HEK293 (cell line): ENCODE measurements around the gene SLC39A11.

ENCODE experiments used
- CTCF ChIA-PET: fragments of 350-600 bp; formaldehyde crosslinking; extraction: SDS; loops from one replicate; lab custom pipeline; 2021; ENCODE audit warnings: antibody characterized with exemption; lab: Yijun Ruan, JAX
- POLR2A ChIA-PET: fragments of 300-600 bp; formaldehyde crosslinking; extraction: SDS; loops from one replicate; lab custom pipeline; 2020; ENCODE audit warnings: antibody characterized with exemption, inconsistent platforms; lab: Yijun Ruan, JAX
- H3K27ac ChIP-seq: fragments of 200-500 bp; sonication (Bioruptor generic); 2 replicates; pipeline ENCODE4 v1.5.1; 2014; ENCODE audit warnings: low read depth, low read length, control low read depth, inconsistent platforms; ENCODE audit errors: extremely low read depth
- H3K36me3 ChIP-seq, 2 experiments: fragments of 200-500 bp in 1 of 2; sonication (Bioruptor generic) in 1 of 2; 1 replicate in 1 of 2; 2 replicates in 1 of 2; pipeline ENCODE4 v1.5.1; 2014 to 2017; ENCODE audit warnings: inconsistent platforms in 2 of 2, low read length in 2 of 2; ENCODE audit not compliant: control insufficient read depth in 2 of 2, insufficient read depth in 1 of 2
- H3K4me1 ChIP-seq: fragments of 200-500 bp; sonication (Bioruptor generic); 2 replicates; pipeline ENCODE4 v1.5.1; 2014; ENCODE audit warnings: mild to moderate bottlenecking, low read length, inconsistent platforms; ENCODE audit not compliant: control insufficient read depth, insufficient read depth
- H3K4me3 ChIP-seq: 2 replicates; pipeline ENCODE4 v1.5.1; 2011; ENCODE audit warnings: low read depth, mild to moderate bottlenecking, control low read depth, low read length, moderate library complexity
- H3K9me3 ChIP-seq: fragments of 200-500 bp; sonication (Bioruptor generic); 2 replicates; pipeline ENCODE4 v1.5.1; 2014; ENCODE audit warnings: low read depth, low read length, inconsistent platforms; ENCODE audit not compliant: control insufficient read depth, insufficient read depth
- ELK4 ChIP-seq: IDR thresholded peaks from 2 replicates; pipeline ENCODE4 v1.6.1; 2011; ENCODE audit warnings: mild to moderate bottlenecking, low read depth, low read length, borderline replicate concordance
- KLF10 ChIP-seq: fragments of 450-650 bp; IDR thresholded peaks from 2 replicates; pipeline ENCODE4 v1.5.1; 2018; ENCODE audit warnings: missing biosample characterization, mild to moderate bottlenecking, missing genetic modification characterization
- KLF16 ChIP-seq: fragments of 450-650 bp; formaldehyde crosslinking; IDR thresholded peaks from 2 replicates; pipeline ENCODE4 v1.5.1; 2017; ENCODE audit warnings: missing biosample characterization, missing genetic modification characterization
- KLF8 ChIP-seq: fragments of 450-650 bp; formaldehyde crosslinking; IDR thresholded peaks from 2 replicates; pipeline ENCODE4 v1.5.1; 2016; ENCODE audit warnings: missing biosample characterization, missing genetic modification characterization
- KLF9 ChIP-seq: fragments of 450-650 bp; formaldehyde crosslinking; IDR thresholded peaks from 2 replicates; pipeline ENCODE4 v1.5.1; 2016; ENCODE audit warnings: missing biosample characterization, missing genetic modification characterization, low read depth
- PRDM2 ChIP-seq: fragments of 450-650 bp; formaldehyde crosslinking; IDR thresholded peaks from 2 replicates; pipeline ENCODE4 v1.5.1; 2016; ENCODE audit warnings: missing biosample characterization, missing genetic modification characterization, borderline replicate concordance
- RBAK ChIP-seq: fragments of 450-650 bp; formaldehyde crosslinking; IDR thresholded peaks from 2 replicates; pipeline ENCODE4 v1.5.1; 2016; ENCODE audit warnings: missing biosample characterization, missing genetic modification characterization
- ZBTB8A ChIP-seq: fragments of 450-650 bp; formaldehyde crosslinking; IDR thresholded peaks from 2 replicates; pipeline ENCODE4 v1.5.1; 2016; ENCODE audit warnings: missing biosample characterization, missing genetic modification characterization
- ZFP69B ChIP-seq: fragments of 450-650 bp; formaldehyde crosslinking; IDR thresholded peaks from 2 replicates; pipeline ENCODE4 v1.5.1; 2016; ENCODE audit warnings: missing biosample characterization, missing genetic modification characterization
- ZNF10 ChIP-seq: fragments of 450-650 bp; formaldehyde crosslinking; IDR thresholded peaks from 2 replicates; pipeline ENCODE4 v1.5.1; 2017; ENCODE audit warnings: missing biosample characterization, missing genetic modification characterization
- ZNF132 ChIP-seq: fragments of 450-650 bp; formaldehyde crosslinking; IDR thresholded peaks from 2 replicates; pipeline ENCODE4 v1.5.1; 2017; ENCODE audit warnings: missing biosample characterization, missing genetic modification characterization, borderline replicate concordance
- ZNF138 ChIP-seq: fragments of 450-650 bp; formaldehyde crosslinking; IDR thresholded peaks from 2 replicates; pipeline ENCODE4 v1.5.1; 2016; ENCODE audit warnings: missing biosample characterization, missing genetic modification characterization, borderline replicate concordance
- ZNF426 ChIP-seq: fragments of 450-650 bp; formaldehyde crosslinking; IDR thresholded peaks from 2 replicates; pipeline ENCODE4 v1.5.1; 2017; ENCODE audit warnings: missing biosample characterization, missing genetic modification characterization, mild to moderate bottlenecking, inconsistent platforms, moderate library complexity
- ZNF48 ChIP-seq: fragments of 450-650 bp; formaldehyde crosslinking; IDR thresholded peaks from 2 replicates; pipeline ENCODE4 v1.5.1; 2016; ENCODE audit warnings: missing biosample characterization, missing genetic modification characterization
- ZNF529 ChIP-seq: fragments of 450-650 bp; formaldehyde crosslinking; IDR thresholded peaks from 2 replicates; pipeline ENCODE4 v1.5.1; 2017; ENCODE audit warnings: missing genetic modification characterization, missing biosample characterization; ENCODE audit not compliant: insufficient replicate concordance
- ZNF530 ChIP-seq: fragments of 450-650 bp; formaldehyde crosslinking; IDR thresholded peaks from 2 replicates; pipeline ENCODE4 v1.5.1; 2016; ENCODE audit warnings: low read depth, missing biosample characterization, missing genetic modification characterization
- ZNF785 ChIP-seq: fragments of 450-650 bp; formaldehyde crosslinking; IDR thresholded peaks from 2 replicates; pipeline ENCODE4 v1.5.1; 2016; ENCODE audit warnings: missing biosample characterization, missing genetic modification characterization
- TF ChIP-seq, protein P1 (sequence below): fragments of 450-650 bp; formaldehyde crosslinking; IDR thresholded peaks from 2 replicates; pipeline ENCODE4 v1.5.0; 2017; ENCODE audit warnings: missing biosample characterization, missing genetic modification characterization, borderline replicate concordance
- TF ChIP-seq, protein P2 (sequence below): fragments of 450-650 bp; formaldehyde crosslinking; IDR thresholded peaks from 2 replicates; pipeline ENCODE4 v1.5.1; 2016; ENCODE audit warnings: missing biosample characterization, missing genetic modification characterization

SLC39A11 gene

DNA sequence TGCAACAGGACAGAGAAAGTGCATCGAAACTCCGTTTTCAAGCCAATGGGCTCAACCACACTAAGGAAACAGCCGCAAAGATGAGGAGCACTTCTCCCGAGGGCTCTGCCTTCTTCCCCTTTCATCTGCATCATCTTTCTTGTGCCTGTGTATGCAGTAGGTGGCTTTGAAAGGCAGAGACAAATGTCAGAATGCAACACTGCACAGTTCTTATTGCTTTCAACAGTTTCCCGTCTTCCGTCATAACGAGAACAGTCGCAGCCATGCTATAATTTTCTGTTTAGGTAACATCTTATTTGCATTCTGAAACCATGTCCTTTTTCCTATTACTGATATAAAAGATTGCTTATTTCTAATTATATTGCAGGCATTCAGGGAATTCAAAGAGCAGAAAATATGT, 205.2 kb downstream of the SLC39A11 start (continued):
- TF ChIP-seq, protein P1, sequence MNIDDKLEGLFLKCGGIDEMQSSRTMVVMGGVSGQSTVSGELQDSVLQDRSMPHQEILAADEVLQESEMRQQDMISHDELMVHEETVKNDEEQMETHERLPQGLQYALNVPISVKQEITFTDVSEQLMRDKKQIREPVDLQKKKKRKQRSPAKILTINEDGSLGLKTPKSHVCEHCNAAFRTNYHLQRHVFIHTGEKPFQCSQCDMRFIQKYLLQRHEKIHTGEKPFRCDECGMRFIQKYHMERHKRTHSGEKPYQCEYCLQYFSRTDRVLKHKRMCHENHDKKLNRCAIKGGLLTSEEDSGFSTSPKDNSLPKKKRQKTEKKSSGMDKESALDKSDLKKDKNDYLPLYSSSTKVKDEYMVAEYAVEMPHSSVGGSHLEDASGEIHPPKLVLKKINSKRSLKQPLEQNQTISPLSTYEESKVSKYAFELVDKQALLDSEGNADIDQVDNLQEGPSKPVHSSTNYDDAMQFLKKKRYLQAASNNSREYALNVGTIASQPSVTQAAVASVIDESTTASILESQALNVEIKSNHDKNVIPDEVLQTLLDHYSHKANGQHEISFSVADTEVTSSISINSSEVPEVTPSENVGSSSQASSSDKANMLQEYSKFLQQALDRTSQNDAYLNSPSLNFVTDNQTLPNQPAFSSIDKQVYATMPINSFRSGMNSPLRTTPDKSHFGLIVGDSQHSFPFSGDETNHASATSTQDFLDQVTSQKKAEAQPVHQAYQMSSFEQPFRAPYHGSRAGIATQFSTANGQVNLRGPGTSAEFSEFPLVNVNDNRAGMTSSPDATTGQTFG (tag by site-specific recombination), result no peak
- TF ChIP-seq PRDM2 (tag by site-specific recombination) (no peak), KLF10 (no peak), ZNF530 (no peak)
- TF ChIP-seq, all 188 proteins: peak for 0

DNA sequence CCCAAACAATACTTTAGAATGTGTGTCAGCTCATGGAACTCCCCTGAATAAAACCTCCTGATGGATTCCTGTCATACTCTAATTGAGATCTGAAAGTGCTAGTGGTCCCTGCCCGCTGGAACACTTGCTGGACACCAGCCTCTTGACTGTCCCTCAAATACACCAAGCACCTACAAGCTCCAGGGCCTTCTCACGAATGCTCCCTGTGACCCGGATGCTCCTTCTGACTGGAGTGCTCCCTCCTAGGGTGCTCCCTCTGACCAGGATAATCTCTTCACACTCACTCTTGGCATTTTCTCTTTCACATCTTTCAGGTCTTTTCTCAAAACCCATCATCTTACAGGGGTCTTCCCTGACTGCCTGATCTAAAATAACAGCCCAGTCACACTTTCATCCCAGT, 205.9 kb downstream of the SLC39A11 start:
- no peaks in the 10 kb centered on the region for H3K4me1 ChIP-seq
- H3K36me3 ChIP-seq, result no peaks in the 10 kb centered on the region
- H3K27ac ChIP-seq, result no peak overlapping the region
- CTCF ChIA-PET, result no interaction called here
- POLR2A ChIA-PET, result no interaction called here
- no peak overlapping the region for H3K4me3 ChIP-seq
- no peaks in the 10 kb centered on the region for H3K9me3 ChIP-seq
- TF ChIP-seq ELK4 (no peak), ZNF529 (tag by site-specific recombination) (no peak), ZNF48 (no peak), KLF16 (no peak)

- Histone ChIP-seq H3K4me1 (no peaks in the 10 kb centered on the region), H3K36me3 (no peaks in the 10 kb centered on the region), H3K9me3 (no peaks in the 10 kb centered on the region), H3K4me3 (no peak overlapping the region), H3K27ac (no peak overlapping the region)
- ChIA-PET POLR2A (no interaction called here), CTCF (interaction anchor here (0.9 to 2.0 kb wide), 3 partner anchors 14 to 486 kb away, joined by 3 to 5 read pairs (median 4); no protein-coding TSS in a partner anchor)
- TF ChIP-seq, protein P2, sequence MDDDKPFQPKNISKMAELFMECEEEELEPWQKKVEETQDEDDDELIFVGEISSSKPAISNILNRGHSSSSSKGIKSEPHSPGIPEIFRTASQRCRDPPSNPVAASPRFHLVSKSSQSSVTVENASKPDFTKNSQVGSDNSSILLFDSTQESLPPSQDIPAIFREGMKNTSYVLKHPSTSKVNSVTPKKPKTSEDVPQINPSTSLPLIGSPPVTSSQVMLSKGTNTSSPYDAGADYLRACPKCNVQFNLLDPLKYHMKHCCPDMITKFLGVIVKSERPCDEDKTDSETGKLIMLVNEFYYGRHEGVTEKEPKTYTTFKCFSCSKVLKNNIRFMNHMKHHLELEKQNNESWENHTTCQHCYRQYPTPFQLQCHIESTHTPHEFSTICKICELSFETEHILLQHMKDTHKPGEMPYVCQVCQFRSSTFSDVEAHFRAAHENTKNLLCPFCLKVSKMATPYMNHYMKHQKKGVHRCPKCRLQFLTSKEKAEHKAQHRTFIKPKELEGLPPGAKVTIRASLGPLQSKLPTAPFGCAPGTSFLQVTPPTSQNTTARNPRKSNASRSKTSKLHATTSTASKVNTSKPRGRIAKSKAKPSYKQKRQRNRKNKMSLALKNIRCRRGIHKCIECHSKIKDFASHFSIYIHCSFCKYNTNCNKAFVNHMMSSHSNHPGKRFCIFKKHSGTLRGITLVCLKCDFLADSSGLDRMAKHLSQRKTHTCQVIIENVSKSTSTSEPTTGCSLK, result no peak
- no peak for TF ChIP-seq ZNF426 (tag by site-specific recombination)
- TF ChIP-seq KLF9 (tag by site-specific recombination), result no peak
- TF ChIP-seq ZNF132 (tag by site-specific recombination), result no peak
- TF ChIP-seq ZFP69B (tag by site-specific recombination), result no peak
- no peak for TF ChIP-seq ZNF785 (tag by site-specific recombination)
- no peak for TF ChIP-seq ZNF10 (tag by site-specific recombination)
- TF ChIP-seq ZNF138 (tag by site-specific recombination), result no peak
- TF ChIP-seq KLF8 (tag by site-specific recombination), result no peak
- no peak for TF ChIP-seq RBAK
- TF ChIP-seq ZBTB8A (tag by site-specific recombination), result no peak
- TF ChIP-seq, all 188 proteins: peak for 0
These were observed 208.4 kb downstream of the SLC39A11 start for GRCh38 chr17:72884066-72884465.
